ENCODE data around the gene PKIB.

PKIB gene

DNA sequence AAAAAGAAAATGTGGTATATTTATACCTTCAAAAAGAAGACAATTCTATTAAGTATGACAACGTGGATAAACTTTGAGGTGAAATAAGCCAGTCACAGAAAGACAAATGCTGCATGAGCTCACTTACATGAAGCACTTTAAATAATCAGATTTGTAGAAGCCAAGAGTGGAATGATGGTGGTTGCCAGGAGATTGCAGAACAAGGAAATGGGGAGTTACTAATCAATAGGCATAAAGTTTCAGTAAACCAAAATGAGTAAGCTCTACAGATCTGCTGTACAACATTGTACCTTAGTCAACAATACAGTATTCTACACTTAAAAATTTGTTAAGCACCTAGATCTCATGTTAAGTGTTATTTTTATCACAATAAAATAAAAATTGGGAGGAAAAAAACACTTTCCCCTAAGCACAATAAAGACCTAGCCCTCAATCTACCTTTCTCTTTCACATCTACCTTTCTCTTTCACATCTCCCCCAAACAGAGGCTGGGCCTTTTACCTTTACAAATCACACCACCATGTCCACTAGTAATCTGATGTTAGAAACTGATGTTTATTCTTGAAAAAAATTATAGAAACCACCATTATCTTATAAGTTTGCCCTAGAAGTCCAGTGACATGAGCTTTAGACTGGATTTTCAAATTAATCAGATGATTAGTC is 73.9 kb downstream of the PKIB start:
- H3K9me3 ChIP-seq (ENCODE audit: control insufficient read depth, insufficient read depth, low read depth, low read length), result no peaks in the 10 kb centered on the region
- H3K36me3 ChIP-seq (ENCODE audit: control insufficient read depth, insufficient read depth, low read length), result peaks cover 3% of the 10 kb centered on the region; the same call in 1 of the 2 replicates
- H3K27me3 ChIP-seq (ENCODE audit: control insufficient read depth, insufficient read depth, low read length), result no peaks in the 10 kb centered on the region
- no peak overlapping the region for H3K9ac ChIP-seq (ENCODE audit: low read length)
- no peak overlapping the region for H3K4me3 ChIP-seq (ENCODE audit: low read depth, low read length)
- H3K27ac ChIP-seq (ENCODE audit: low read depth, low read length), result no peak overlapping the region
- H3K4me1 ChIP-seq (ENCODE audit: control insufficient read depth, insufficient read depth, low read length), result no peaks in the 10 kb centered on the region

DNA sequence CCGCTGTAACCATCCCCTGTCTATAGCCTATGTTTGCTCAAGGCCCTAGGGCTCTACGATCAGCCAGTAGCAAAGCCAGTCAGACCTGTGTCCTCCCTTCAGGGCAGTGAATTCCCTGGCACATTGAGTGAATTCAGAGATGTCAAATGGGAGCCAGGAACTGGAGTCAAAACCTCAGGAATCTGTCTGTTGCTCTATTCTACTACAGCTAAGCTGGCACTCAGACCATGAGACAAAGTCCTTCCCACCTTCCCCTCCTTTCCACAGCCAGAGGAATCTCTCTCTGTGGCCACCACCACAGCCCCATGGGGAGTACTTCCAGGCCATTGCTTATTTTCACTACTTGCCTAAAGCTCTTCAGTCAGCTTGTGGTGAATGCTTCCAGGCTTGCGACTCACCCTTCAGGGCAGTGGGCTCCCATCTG is 82.0 kb downstream of the PKIB start:
- H3K9ac ChIP-seq (ENCODE audit: low read length), result no peak overlapping the region
- no peaks in the 10 kb centered on the region for H3K27me3 ChIP-seq (ENCODE audit: control insufficient read depth, insufficient read depth, low read length)
- H3K4me3 ChIP-seq (ENCODE audit: low read depth, low read length), result no peak overlapping the region
- H3K36me3 ChIP-seq (ENCODE audit: control insufficient read depth, insufficient read depth, low read length), result no peaks in the 10 kb centered on the region
- no peak overlapping the region; the same call in 1 of the 2 replicates for H3K27ac ChIP-seq (ENCODE audit: low read depth, low read length)
- H3K4me1 ChIP-seq (ENCODE audit: control insufficient read depth, insufficient read depth, low read length), result peaks cover 43% of the 10 kb centered on the region
- H3K9me3 ChIP-seq (ENCODE audit: control insufficient read depth, insufficient read depth, low read depth, low read length), result no peaks in the 10 kb centered on the region

DNA sequence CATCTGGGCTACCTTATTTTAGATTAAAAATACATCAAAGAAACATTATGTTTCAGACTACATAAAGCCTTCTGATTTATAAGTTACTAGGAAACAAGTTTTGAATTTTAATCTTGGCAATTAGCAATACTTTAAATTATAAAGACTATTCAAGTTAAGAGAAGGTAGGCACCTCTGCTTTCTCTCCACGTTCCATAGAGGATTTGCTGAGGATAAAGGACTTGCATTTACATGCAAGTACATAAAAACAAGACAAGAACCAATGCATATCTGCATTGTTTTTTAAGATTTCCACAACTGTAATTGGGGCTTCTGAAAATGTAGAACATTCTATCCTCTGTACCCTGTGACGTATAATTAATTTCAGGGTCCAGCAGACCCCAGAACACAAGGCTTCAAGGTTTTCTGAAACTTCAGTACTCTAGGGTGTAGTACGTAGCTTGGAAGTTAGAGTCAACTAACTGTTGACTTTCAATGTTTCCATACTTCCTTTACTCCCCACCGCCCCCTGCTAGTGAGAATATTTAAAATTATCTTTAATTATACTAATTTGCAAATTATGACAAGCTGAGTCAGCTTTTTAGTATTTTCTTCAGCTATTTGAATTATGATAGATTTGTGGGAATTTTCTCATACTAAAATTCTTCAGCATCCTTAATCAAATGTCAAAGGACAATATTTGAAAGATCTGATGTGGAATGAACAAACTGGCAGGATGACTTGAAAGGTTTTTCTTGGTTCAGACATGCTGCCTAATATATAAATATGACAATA is 82.8 kb downstream of the PKIB start:
- Histone ChIP-seq H3K4me3 (ENCODE audit: low read depth, low read length) (no peak overlapping the region), H3K9me3 (ENCODE audit: control insufficient read depth, insufficient read depth, low read depth, low read length) (no peaks in the 10 kb centered on the region), H3K36me3 (ENCODE audit: control insufficient read depth, insufficient read depth, low read length) (no peaks in the 10 kb centered on the region), H3K27ac (ENCODE audit: low read depth, low read length) (no peak overlapping the region; the same call in 1 of the 2 replicates), H3K27me3 (ENCODE audit: control insufficient read depth, insufficient read depth, low read length) (no peaks in the 10 kb centered on the region), H3K9ac (ENCODE audit: low read length) (no peak overlapping the region), H3K4me1 (ENCODE audit: control insufficient read depth, insufficient read depth, low read length) (peaks cover 46% of the 10 kb centered on the region)

DNA sequence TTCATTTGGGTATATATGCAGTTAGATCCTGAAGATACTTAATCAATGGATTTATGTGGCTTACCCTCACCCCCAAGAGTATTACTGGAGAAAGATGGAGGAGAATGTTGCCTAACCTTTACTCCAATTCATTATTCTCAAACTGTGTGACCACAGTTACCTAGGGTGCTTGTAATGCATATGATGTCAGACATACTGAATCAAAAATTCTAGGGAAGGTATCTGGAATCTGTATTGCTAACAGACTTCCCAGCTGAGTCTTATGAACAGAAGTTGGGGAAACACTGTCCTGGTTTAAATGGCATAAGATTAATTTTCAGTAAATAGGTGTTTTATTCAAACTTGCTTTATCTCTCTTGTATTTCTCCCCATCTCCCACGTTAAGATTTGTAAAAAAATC is 83.9 kb downstream of the PKIB start:
- Histone ChIP-seq H3K4me1 (ENCODE audit: control insufficient read depth, insufficient read depth, low read length) (peaks cover 46% of the 10 kb centered on the region), H3K4me3 (ENCODE audit: low read depth, low read length) (no peak overlapping the region), H3K27me3 (ENCODE audit: control insufficient read depth, insufficient read depth, low read length) (no peaks in the 10 kb centered on the region), H3K36me3 (ENCODE audit: control insufficient read depth, insufficient read depth, low read length) (no peaks in the 10 kb centered on the region), H3K9ac (ENCODE audit: low read length) (no peak overlapping the region), H3K27ac (ENCODE audit: low read depth, low read length) (no peak overlapping the region), H3K9me3 (ENCODE audit: control insufficient read depth, insufficient read depth, low read depth, low read length) (no peaks in the 10 kb centered on the region)

DNA sequence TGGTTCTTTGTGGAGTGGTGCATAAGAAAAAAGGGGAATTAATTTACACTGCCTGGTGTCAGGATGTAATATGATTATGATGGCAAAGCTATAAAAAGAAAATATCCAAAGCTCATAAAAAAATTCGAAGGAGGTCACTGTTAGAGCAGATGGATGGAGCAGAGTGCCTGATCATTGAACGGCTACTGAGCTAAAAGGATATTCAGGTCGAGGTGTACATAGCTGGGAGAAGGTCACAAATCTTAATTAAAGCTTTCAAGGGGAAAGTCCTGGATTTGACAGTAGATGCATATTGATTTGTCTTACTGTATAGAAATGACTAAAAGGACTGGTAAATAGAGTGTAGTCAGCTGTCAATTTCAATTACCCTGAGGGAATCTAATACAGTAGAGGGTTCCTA is 84.4 kb downstream of the PKIB start:
- Histone ChIP-seq H3K4me1 (ENCODE audit: control insufficient read depth, insufficient read depth, low read length) (peaks cover 46% of the 10 kb centered on the region), H3K36me3 (ENCODE audit: control insufficient read depth, insufficient read depth, low read length) (no peaks in the 10 kb centered on the region), H3K9me3 (ENCODE audit: control insufficient read depth, insufficient read depth, low read depth, low read length) (no peaks in the 10 kb centered on the region), H3K27me3 (ENCODE audit: control insufficient read depth, insufficient read depth, low read length) (no peaks in the 10 kb centered on the region), H3K4me3 (ENCODE audit: low read depth, low read length) (no peak overlapping the region), H3K9ac (ENCODE audit: low read length) (no peak overlapping the region), H3K27ac (ENCODE audit: low read depth, low read length) (no peak overlapping the region)

DNA sequence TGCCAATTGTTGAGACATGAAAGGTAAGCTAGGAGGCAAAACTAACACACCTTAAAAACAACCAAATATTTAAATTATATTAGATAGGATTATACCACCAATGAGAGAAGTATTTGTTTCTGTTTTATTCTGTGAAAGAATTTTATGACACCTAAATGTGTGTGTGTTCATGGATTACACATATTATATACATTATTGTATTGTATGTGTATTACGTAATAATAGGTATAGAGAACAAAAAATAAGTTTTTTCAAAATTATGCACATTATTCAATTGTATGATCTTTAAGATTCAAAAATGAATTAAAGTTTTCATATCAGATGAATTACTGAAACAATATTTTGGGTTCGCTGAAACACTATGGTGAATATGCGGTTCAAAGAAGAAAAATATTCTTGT is 85.0 kb downstream of the PKIB start:
- no peaks in the 10 kb centered on the region for H3K27me3 ChIP-seq (ENCODE audit: control insufficient read depth, insufficient read depth, low read length)
- no peak overlapping the region for H3K4me3 ChIP-seq (ENCODE audit: low read depth, low read length)
- no peaks in the 10 kb centered on the region for H3K36me3 ChIP-seq (ENCODE audit: control insufficient read depth, insufficient read depth, low read length)
- peaks cover 46% of the 10 kb centered on the region for H3K4me1 ChIP-seq (ENCODE audit: control insufficient read depth, insufficient read depth, low read length)
- H3K9ac ChIP-seq (ENCODE audit: low read length), result no peak overlapping the region
- no peak overlapping the region for H3K27ac ChIP-seq (ENCODE audit: low read depth, low read length)
- no peaks in the 10 kb centered on the region for H3K9me3 ChIP-seq (ENCODE audit: control insufficient read depth, insufficient read depth, low read depth, low read length)

DNA sequence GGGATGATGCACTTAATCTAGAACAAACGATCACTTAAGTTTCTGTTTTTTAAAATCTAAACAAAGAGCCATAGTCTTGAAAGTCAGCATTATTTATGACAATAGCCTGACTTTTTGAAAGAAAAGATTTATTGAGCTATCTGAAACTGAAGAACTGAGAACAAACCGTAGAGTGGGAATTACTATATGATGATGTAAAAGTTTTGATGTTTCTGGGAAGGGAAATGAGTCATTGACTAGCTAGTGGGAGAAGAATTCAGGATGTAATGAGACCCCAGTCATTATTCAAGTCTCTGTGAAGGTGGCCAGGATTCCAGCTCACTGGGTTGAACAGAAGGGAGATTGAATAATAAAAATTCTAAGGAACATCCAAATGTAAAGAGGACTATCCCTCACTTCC is 85.9 kb downstream of the PKIB start:
- Histone ChIP-seq H3K27me3 (ENCODE audit: control insufficient read depth, insufficient read depth, low read length) (no peaks in the 10 kb centered on the region), H3K9ac (ENCODE audit: low read length) (no peak overlapping the region), H3K36me3 (ENCODE audit: control insufficient read depth, insufficient read depth, low read length) (peaks cover 3% of the 10 kb centered on the region), H3K27ac (ENCODE audit: low read depth, low read length) (no peak overlapping the region), H3K4me3 (ENCODE audit: low read depth, low read length) (no peak overlapping the region), H3K9me3 (ENCODE audit: control insufficient read depth, insufficient read depth, low read depth, low read length) (no peaks in the 10 kb centered on the region), H3K4me1 (ENCODE audit: control insufficient read depth, insufficient read depth, low read length) (peaks cover 46% of the 10 kb centered on the region)

DNA sequence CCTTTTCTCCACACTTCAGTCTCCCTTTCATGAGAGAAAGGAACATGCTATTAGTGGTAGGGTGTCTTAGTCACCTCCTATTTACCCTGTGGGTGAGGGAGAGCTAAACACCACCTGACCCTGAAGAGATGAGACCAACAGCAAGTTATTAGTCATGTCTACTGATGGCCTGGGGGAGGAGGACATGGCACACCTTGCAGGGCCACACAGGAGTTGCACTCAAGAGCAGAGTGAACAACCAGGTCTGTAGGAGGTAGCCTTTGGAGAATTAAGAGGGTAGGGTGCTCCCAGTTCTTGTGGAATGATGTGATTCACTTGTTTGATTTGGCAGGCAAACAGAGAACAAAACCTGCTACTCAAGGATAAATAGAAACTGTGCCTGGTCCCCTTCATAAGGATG is 86.6 kb downstream of the PKIB start:
- H3K4me1 ChIP-seq (ENCODE audit: control insufficient read depth, insufficient read depth, low read length), result peaks cover 44% of the 10 kb centered on the region
- no peak overlapping the region for H3K4me3 ChIP-seq (ENCODE audit: low read depth, low read length)
- H3K9ac ChIP-seq (ENCODE audit: low read length), result no peak overlapping the region
- no peak overlapping the region for H3K27ac ChIP-seq (ENCODE audit: low read depth, low read length)
- H3K27me3 ChIP-seq (ENCODE audit: control insufficient read depth, insufficient read depth, low read length), result no peaks in the 10 kb centered on the region
- H3K36me3 ChIP-seq (ENCODE audit: control insufficient read depth, insufficient read depth, low read length), result peaks cover 9% of the 10 kb centered on the region
- H3K9me3 ChIP-seq (ENCODE audit: control insufficient read depth, insufficient read depth, low read depth, low read length), result no peaks in the 10 kb centered on the region

DNA sequence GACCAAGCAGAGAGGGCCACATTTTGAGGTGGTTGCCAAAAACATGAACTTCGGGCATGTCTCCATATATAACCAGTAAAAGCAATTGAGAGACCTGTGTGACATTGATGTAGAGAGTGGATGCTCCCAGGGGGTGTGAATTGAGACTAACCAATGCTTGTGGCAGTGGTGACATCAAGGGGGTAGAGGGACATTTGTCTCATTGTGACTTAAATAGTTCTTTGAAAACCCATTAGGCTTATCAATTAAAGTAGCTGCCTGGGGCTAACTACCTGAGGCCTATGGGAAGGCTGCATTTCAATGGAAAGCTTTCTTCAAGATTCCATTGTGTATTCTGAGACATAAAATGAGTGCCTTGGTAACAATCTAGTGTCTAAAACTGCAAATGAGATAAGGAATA is 87.3 kb downstream of the PKIB start:
- Histone ChIP-seq H3K9ac (ENCODE audit: low read length) (no peak overlapping the region), H3K9me3 (ENCODE audit: control insufficient read depth, insufficient read depth, low read depth, low read length) (no peaks in the 10 kb centered on the region), H3K36me3 (ENCODE audit: control insufficient read depth, insufficient read depth, low read length) (peaks cover 9% of the 10 kb centered on the region), H3K27ac (ENCODE audit: low read depth, low read length) (no peak overlapping the region), H3K4me1 (ENCODE audit: control insufficient read depth, insufficient read depth, low read length) (peaks cover 38% of the 10 kb centered on the region), H3K4me3 (ENCODE audit: low read depth, low read length) (no peak overlapping the region), H3K27me3 (ENCODE audit: control insufficient read depth, insufficient read depth, low read length) (no peaks in the 10 kb centered on the region)

DNA sequence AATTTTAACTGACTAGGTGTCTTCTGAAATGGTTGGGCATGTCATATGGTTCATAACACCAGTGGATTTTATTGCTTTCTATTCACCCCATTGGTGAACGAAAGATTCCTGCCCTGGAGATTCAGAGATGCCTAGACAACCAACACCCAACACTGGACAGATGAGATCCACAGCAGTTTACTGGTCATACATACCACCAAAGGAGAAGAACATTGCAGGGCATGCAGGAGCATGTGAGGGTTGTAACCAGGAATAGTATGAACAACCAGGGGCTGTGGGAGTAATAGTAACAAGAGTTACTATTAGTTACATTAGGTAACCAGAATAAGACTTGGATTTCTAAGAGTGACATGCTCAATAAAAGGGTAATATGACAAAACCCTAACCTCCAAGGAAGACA is 91.5 kb downstream of the PKIB start:
- peaks cover 10% of the 10 kb centered on the region for H3K36me3 ChIP-seq (ENCODE audit: control insufficient read depth, insufficient read depth, low read length)
- H3K27me3 ChIP-seq (ENCODE audit: control insufficient read depth, insufficient read depth, low read length), result no peaks in the 10 kb centered on the region
- H3K27ac ChIP-seq (ENCODE audit: low read depth, low read length), result no peak overlapping the region
- peaks cover 8% of the 10 kb centered on the region for H3K4me1 ChIP-seq (ENCODE audit: control insufficient read depth, insufficient read depth, low read length)
- no peak overlapping the region for H3K9ac ChIP-seq (ENCODE audit: low read length)
- H3K4me3 ChIP-seq (ENCODE audit: low read depth, low read length), result no peak overlapping the region
- H3K9me3 ChIP-seq (ENCODE audit: control insufficient read depth, insufficient read depth, low read depth, low read length), result no peaks in the 10 kb centered on the region

DNA sequence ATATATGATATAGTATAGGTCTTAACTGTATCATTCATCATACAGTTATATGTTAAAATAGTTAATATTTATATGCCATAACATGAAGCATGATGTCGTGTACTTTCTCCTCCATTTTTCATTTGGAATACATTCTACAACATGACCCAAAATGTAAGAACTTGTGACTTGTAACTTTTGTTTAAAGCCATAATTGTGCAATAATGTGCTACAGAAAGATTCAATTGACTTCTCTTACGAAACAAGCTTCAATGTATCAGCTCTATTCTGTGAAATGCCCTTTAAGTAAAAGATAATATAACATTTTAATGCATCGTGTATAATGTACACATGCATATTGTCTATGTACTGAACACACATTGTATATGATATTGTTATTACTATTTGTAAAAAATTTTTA is 92.6 kb downstream of the PKIB start:
- Histone ChIP-seq H3K4me3 (ENCODE audit: low read depth, low read length) (no peak overlapping the region), H3K36me3 (ENCODE audit: control insufficient read depth, insufficient read depth, low read length) (peaks cover 10% of the 10 kb centered on the region), H3K4me1 (ENCODE audit: control insufficient read depth, insufficient read depth, low read length) (no peaks in the 10 kb centered on the region), H3K27ac (ENCODE audit: low read depth, low read length) (no peak overlapping the region), H3K9me3 (ENCODE audit: control insufficient read depth, insufficient read depth, low read depth, low read length) (no peaks in the 10 kb centered on the region), H3K27me3 (ENCODE audit: control insufficient read depth, insufficient read depth, low read length) (no peaks in the 10 kb centered on the region), H3K9ac (ENCODE audit: low read length) (no peak overlapping the region)

Data from HUES6 (cell line).